Omental fat pad (tissue), 4 donors: ENCODE data around the gene TNNC2. TPM values are rescaled to one million over a fixed set of nuclear protein-coding genes. Genes with fewer than 3 reads are reported as not detected.
"Not testable (repeated sequence)": the region's sequence is repeated elsewhere in the genome, so short reads cannot be mapped to it uniquely, and the experiment has no call there.

Source experiments
- ATAC-seq: fragments of 150-250 bp; one replicate; pipeline ENCODE4 v1.9.1; 2016; ENCODE audit warnings: mild to moderate bottlenecking, moderate library complexity; ENCODE audit not compliant: low FRiP score
- DNase-seq: peaks from one replicate; pipeline ENCODE4 v3.0.0-alpha.2; 2019; ENCODE audit warnings: low spot score
- total RNA-seq, 4 donors: library from RNA; depleted of rRNA; stranded (reverse); fragments of >200 nt; gene quantifications; one replicate each; pipeline ENCODE4 v1.1.0, GENCODE V29; 2016
- TF ChIP-seq, protein P1 (sequence below), 3 donors: fragments of 450-650 bp; IDR thresholded peaks; one replicate each; pipeline ENCODE4 v1.5.1; 2016 to 2017; ENCODE audit warnings: antibody characterized with exemption in 3 of 3, mild to moderate bottlenecking in 3 of 3, moderate library complexity in 2 of 3

Gene TNNC2
- total RNA-seq, 4 donors from 2014 or later = 1.2 to 2.2 (median 1.5) TPM; not detected in 1

DNA sequence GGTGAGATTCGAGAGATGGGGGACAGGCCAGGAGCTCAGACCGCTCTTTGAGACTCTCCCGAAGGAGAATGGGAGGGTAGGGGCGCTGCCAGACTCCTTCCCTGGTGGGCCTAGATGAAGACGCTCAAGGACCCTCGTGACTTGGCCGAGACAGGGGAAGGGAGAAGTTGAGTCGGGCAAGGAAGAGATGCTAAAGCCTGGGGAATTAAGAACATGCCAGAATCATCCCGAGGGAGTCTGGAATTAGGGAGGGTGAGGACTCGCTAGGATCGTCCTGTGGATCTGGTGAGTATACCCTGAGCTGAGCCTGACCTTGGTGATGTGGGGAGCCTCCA lies 14.1 kb downstream of the TNNC2 start:
- no peak for DNase-seq
- no peak for ATAC-seq
- TF ChIP-seq, protein P1, sequence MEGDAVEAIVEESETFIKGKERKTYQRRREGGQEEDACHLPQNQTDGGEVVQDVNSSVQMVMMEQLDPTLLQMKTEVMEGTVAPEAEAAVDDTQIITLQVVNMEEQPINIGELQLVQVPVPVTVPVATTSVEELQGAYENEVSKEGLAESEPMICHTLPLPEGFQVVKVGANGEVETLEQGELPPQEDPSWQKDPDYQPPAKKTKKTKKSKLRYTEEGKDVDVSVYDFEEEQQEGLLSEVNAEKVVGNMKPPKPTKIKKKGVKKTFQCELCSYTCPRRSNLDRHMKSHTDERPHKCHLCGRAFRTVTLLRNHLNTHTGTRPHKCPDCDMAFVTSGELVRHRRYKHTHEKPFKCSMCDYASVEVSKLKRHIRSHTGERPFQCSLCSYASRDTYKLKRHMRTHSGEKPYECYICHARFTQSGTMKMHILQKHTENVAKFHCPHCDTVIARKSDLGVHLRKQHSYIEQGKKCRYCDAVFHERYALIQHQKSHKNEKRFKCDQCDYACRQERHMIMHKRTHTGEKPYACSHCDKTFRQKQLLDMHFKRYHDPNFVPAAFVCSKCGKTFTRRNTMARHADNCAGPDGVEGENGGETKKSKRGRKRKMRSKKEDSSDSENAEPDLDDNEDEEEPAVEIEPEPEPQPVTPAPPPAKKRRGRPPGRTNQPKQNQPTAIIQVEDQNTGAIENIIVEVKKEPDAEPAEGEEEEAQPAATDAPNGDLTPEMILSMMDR (IDR thresholded peaks at IDR 0.05) = no peak

DNA sequence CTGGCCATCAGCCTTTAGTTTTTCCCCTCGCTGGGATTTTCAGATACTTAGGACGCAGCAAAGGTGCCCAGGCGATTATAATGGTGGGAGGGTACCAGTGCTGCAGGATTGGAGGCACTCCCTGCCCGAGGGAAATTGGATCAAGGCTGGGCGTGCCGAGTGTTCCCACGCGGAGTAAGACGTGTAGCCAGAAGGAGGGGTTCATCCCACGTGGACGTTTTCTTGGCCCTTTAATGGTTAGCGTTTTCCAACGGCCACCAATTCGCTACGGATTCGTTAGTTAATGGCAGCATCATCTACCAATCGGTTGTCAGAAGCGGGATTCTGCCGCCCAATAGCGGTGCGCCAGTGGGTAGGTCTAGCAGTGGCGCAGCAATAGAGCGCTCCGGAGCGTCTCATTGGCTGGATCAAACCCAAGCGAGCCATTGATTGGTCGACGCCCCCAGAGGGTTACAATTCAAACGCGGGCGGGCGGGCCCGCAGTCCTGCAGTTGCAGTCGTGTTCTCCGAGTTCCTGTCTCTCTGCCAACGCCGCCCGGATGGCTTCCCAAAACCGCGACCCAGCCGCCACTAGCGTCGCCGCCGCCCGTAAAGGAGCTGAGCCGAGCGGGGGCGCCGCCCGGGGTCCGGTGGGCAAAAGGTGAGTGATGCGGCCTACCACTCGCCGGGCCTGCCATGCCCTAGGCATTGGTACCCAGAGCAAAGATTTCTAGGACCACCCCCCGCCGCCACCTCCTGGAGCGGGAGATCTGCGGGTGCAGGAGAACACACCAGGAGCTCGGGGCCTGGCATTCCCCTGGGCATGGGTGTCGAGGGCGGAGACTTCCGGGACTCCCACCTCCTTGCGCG lies 14.7 kb downstream of the TNNC2 start, which contains the start of gene UBE2C:
Gene UBE2C, plus strand, starts transcription at position 488 of the 849 bp plus-strand sequence. Its CDS starts 52 bp downstream, at position 540.
- ATAC-seq (peak; percentile 100), DNase-seq (peak; percentile 80)
- TF ChIP-seq, protein P1 (IDR thresholded peaks at IDR 0.05) = no peak

DNA sequence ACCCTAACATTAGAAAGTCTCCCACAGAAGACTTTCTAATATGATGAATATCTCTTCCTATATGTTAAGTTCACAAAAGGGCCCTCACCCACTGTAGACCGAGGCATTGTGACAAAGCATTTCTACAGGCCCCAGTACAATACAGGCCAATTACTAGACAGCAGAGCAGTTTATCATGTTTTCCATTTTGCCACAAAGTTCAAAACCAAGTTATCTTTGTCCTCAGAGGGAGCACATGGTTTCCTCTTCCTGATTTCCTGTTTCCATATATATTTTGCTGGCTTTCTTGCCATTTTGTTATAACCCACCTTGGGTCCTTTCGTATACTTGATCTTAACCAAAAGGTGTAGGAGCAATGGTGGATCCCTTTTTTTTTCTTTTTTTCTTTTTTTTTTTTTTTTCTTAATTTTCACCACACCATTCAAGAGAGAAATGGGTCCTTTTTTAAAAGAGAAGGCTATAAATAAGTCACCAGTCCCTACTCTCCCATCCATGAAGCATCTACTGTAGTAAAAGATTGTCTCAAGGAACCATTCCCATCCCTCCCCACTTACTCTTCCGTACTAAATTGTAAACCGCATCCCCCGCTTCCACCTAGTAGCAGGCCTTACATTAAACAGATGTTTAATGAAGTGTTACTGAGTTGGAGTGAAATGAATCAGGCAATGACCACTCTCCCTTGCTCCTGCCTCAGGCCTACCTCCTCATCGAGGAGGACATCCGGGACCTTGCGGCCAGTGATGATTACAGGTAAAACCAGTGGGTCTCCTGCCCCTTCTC lies 16.7 kb downstream of the TNNC2 start:
- ATAC-seq = no peak
- DNase-seq = no peak
- TF ChIP-seq, protein P1 (IDR thresholded peaks at IDR 0.05) = no peak

DNA sequence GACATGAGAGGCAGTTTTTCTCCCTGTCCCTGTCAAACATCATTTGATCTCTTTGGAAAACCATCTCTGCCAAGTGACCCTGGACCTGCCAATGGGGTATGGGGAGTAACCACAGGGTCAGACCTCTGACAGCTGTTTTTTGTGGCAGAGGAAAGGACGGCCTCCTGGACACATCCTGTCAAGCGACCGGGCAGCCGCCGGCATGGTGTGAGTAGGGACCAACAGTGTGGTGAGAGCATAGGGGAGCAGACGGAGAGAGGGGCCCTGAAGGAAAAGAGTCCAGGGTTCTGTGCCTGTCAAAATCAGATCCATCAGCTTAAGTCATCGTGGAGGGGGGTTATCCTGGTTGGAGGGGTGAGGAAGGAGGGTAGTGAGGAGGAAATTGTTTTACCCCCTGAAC lies 25.3 kb downstream of the TNNC2 start:
- DNase-seq (no peak), ATAC-seq (peak; percentile 28)
- TF ChIP-seq, protein P1 (IDR thresholded peaks at IDR 0.05) = no peak

DNA sequence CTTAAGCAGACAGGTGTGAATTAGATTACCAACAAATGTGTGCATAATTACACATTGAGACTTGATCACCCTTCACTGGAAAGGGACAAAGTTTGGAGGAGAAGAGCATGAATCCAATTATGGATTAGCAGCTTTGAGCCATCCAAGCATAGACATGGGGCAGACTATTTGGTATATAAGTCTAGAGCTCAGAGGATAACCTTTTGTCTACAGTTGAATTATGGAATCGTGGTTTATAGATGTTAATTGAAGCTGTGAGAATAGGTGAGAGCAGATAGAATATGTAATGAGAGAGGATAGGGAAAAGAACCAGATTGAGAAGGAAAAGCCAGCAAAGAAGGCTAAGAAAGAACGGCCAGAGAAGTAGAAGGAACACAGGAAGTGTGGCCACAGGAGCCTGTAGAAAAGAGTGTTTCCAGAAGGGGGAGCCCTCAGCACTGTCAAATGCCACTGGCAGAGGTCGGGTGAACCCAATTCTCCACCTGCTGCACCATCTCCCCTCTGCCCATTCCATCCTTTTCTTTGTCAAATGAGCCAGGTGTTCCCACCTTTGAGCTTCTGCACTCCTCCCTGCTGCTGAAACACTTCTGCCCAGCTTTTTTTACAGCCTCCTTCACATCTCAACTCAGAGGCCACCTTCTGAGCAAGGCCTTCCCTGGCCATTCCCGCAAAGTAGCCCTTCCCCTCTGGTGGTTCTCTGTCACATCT lies 28.0 kb downstream of the TNNC2 start:
- ATAC-seq = no peak
- no peak for DNase-seq
- TF ChIP-seq, protein P1 (IDR thresholded peaks at IDR 0.05) = no peak

DNA sequence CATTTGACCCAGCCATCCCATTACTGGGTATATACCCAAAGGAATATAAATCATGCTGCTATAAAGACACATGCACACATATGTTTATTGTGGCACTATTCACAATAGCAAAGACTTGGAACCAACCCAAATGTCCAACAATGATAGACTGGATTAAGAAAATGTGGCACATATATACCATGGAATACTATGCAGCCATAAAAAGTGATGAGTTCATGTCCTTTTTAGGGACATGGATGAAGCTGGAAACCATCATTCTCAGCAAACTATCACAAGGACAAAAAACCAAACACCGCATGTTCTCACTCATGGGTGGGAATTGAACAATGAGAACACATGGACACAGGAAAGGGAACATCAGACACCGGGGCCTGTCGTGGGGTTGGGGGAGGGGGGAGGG lies 29.2 kb downstream of the TNNC2 start:
- DNase-seq, ATAC-seq: not testable (repeated sequence)

DNA sequence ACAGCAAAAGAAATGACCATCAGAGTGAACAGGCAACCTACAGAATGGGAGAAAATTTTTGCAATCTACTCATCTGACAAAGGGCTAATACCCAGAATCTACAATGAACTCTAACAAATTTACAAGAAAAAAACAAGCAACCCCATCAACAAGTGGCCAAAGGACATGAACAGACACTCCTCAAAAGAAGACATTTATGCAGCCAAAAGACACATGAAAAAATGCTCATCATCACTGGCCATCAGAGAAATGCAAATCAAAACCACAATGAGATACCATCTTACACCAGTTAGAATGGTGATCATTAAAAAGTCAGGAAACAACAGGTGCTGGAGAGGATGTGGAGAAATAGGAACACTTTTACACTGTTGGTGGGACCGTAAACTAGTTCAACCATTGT lies 29.6 kb downstream of the TNNC2 start:
- DNase-seq, ATAC-seq: not testable (repeated sequence)
